ENCODE results near the gene GEMIN7.

GRCh38 chr19:45037393-45038169 is 41.5 kb upstream of the GEMIN7 start:
- TF ChIP-seq CTCF (IDR thresholded peaks at IDR 0.05; ENCODE audit: low read depth, low read length) (no peak), EZH2phosphoT487 (IDR thresholded peaks at IDR 0.05; ENCODE audit: low read depth) (no peak)
